K562 (cell line): ENCODE measurements around the gene TPI1. TPM values are rescaled to one million over a fixed set of nuclear protein-coding genes. Genes with fewer than 3 reads are reported as not detected.
A peak's percentile ranks its signal among the peaks of the same experiment; 100 is the strongest.

ENCODE experiments used
- BRD4 ChIP-seq: fragments of 200-600 bp; sonication (generic); IDR thresholded peaks from 2 replicates; pipeline ENCODE4 v1.6.1; 2017; ENCODE audit warnings: inconsistent platforms
- CBX5 ChIP-seq: IDR thresholded peaks from 2 replicates; pipeline ENCODE4 v1.6.1; 2014; ENCODE audit warnings: low read depth, borderline replicate concordance
- DPF2 ChIP-seq: fragments of 450-650 bp; IDR thresholded peaks from 2 replicates; pipeline ENCODE4 v1.6.1; 2016
- ETV1 ChIP-seq: fragments of 450-650 bp; conservative IDR thresholded peaks from 2 replicates; pipeline ENCODE4 v1.6.1; 2016; ENCODE audit warnings: missing genetic modification characterization, control low read depth, low read depth, missing compliant biosample characterization
- HBP1 ChIP-seq: fragments of 450-650 bp; formaldehyde crosslinking; IDR thresholded peaks from 2 replicates; pipeline ENCODE4 v1.4.0; 2022; ENCODE audit warnings: missing genetic modification characterization
- MTA3 ChIP-seq: fragments of 450-650 bp; formaldehyde crosslinking; IDR thresholded peaks from 2 replicates; pipeline ENCODE4 v1.6.1; 2017; ENCODE audit warnings: mild to moderate bottlenecking, borderline replicate concordance
- NFIC ChIP-seq: fragments of 450-650 bp; IDR thresholded peaks from 2 replicates; pipeline ENCODE4 v1.6.1; 2017; ENCODE audit warnings: mild to moderate bottlenecking, inconsistent platforms
- RCOR1 ChIP-seq, 2 experiments: IDR thresholded peaks; 2 replicates each; pipeline ENCODE4 v1.6.1; 2012; ENCODE audit warnings: low read depth in 2 of 2, low read length in 2 of 2, borderline replicate concordance in 1 of 2, improper control_type of control experiment in 1 of 2
- REST ChIP-seq, 2 experiments: fragments of 450-650 bp; formaldehyde crosslinking in 1 of 2; IDR thresholded peaks; 2 replicates each; pipeline versions ENCODE4 v1.4.0 to v1.6.1; 2014 to 2020; ENCODE audit warnings: mild to moderate bottlenecking in 2 of 2, borderline replicate concordance in 1 of 2, low read depth in 1 of 2
- SRSF9 ChIP-seq: fragments of 200-400 bp; formaldehyde crosslinking; IDR thresholded peaks from 2 replicates; pipeline ENCODE4 v1.6.1; 2017; ENCODE audit warnings: low read depth, low read length, borderline replicate concordance
- TEAD2 ChIP-seq: fragments of 450-650 bp; IDR thresholded peaks from 2 replicates; pipeline ENCODE4 v1.6.1; 2016; ENCODE audit warnings: missing genetic modification characterization, control low read depth, missing compliant biosample characterization
- ZNF23 ChIP-seq: fragments of 250-450 bp; sonication (Bioruptor Pico); IDR thresholded peaks from 2 replicates; pipeline ENCODE4 v1.4.0; 2020; ENCODE audit warnings: mild to moderate bottlenecking
- ZNF311 ChIP-seq: fragments of 250-450 bp; sonication (Bioruptor Pico); IDR thresholded peaks from 2 replicates; pipeline ENCODE4 v1.4.0; 2020; ENCODE audit warnings: mild to moderate bottlenecking, moderate library complexity
- ZNF511 ChIP-seq: sonication (generic); formaldehyde crosslinking; IDR thresholded peaks from 2 replicates; pipeline ENCODE4 v1.8.0; 2022; ENCODE audit warnings: mild to moderate bottlenecking, missing genetic modification reagents
- ZNF668 ChIP-seq: fragments of 250-450 bp; sonication (Bioruptor Pico); IDR thresholded peaks from 2 replicates; pipeline ENCODE4 v1.8.0; 2022; ENCODE audit warnings: mild to moderate bottlenecking, inconsistent platforms
- ZNF76 ChIP-seq: fragments of 250-450 bp; sonication (Bioruptor Pico); IDR thresholded peaks from 2 replicates; pipeline ENCODE4 v1.4.0; 2020; ENCODE audit warnings: mild to moderate bottlenecking, moderate library complexity, borderline replicate concordance
- ZNF79 ChIP-seq: fragments of 250-450 bp; sonication (Bioruptor Pico); IDR thresholded peaks from 2 replicates; pipeline ENCODE4 v1.4.0; 2020; ENCODE audit warnings: low read depth, mild to moderate bottlenecking, moderate library complexity
- polyA plus RNA-seq, 8 experiments: library from polyadenylated mRNA; depleted of rRNA in 4 of 8; stranded (reverse) in 5 of 8; unstranded in 3 of 8; fragments of >200 nt; fragmentation: Nextera tagmentation in 2 of 8; fragmentation: Illumina TruSeq in 1 of 8; extraction: Ambion mirVana in 2 of 8; extraction: Trizol in 1 of 8; gene quantifications; 2 replicates each; pipeline versions ENCODE4 v1.2.1 to v1.2.3, GENCODE V29; 2011 to 2014; ENCODE audit warnings: inconsistent platforms in 1 of 8, missing spikeins in 1 of 8
- total RNA-seq, 7 experiments: library from RNA; depleted of rRNA in 6 of 7; stranded (reverse); fragments of >200 nt in 6 of 7; fragmentation: Illumina TruSeq in 2 of 7; extraction: Trizol in 2 of 7; gene quantifications; 2 replicates each; pipeline versions ENCODE4 v1.2.1 to v1.2.3, GENCODE V29; 2011 to 2021; ENCODE audit warnings: low replicate concordance in 1 of 7

TPI1 gene
- total and polyA plus RNA-seq, 9 of the 15 experiments (the other 6 are each of a cell fraction or from before 2014, with no cell fraction given), result 662 to 4,971 (median 892) TPM

GRCh38 chr12:6872073-6873048 is 5.0 kb downstream of the TPI1 start (continued):
- TF ChIP-seq ZNF23 (CRISPR knock-in tag) (no peak), ZNF511 (CRISPR knock-in tag) (no peak), ZNF76 (CRISPR knock-in tag) (no peak), ETV1 (no peak), BRD4 (no peak), HBP1 (CRISPR knock-in tag) (no peak), ZNF668 (CRISPR knock-in tag) (no peak), SRSF9 (no peak), CBX5 (no peak), REST (IDR thresholded peaks at IDR 0.05; ENCODE audit: borderline replicate concordance) (peak; percentile 39), REST (CRISPR knock-in tag; IDR thresholded peaks at IDR 0.05; ENCODE audit: low read depth) (no peak), ZNF79 (CRISPR knock-in tag) (no peak), RCOR1 (IDR thresholded peaks at IDR 0.05; ENCODE audit: borderline replicate concordance in 1 of 2, low read depth in 2 of 2, low read length in 2 of 2) (no peak), MTA3 (0 out of 2 replicates have a peak, but pooled peaks have one; percentile 40), NFIC (0 out of 2 replicates have a peak, but pooled peaks have one; percentile 9), DPF2 (no peak), ZNF311 (CRISPR knock-in tag) (no peak), TEAD2 (tag) (no peak)
